ENCODE results near the gene KCTD14.

DNA sequence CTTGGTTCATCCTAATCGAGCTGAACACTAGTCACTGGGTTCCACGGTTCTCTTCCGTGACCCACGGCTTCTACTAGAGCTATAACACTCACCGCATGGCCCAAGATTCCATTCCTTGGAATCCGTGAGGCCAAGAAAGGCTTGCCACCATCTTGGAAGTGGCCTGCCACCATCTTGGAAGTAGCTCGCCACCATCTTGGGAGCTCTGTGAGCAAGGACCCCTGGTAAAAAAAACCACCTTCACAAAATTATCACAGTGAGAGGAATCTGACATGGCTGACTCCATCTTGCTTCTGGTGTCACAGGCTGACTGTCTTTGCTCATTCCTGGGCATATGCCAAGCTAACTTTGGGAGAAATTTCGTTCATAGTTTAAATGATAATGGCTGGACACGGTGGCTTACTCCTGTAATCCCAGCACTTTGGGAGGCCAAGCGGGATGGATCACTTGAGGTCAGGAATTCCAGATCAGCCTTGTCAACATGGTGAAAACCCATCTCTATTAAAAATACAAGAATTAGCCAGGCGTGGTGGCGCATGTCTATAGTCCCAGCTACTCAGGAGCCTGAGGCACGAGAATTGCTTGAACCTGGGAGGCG, 18.9 kb upstream of the KCTD14 start:
- TF ChIP-seq CHD2 (IDR thresholded peaks at IDR 0.05; ENCODE audit: low read length, partially characterized antibody) (no peak), ESRRA (IDR thresholded peaks at IDR 0.05; ENCODE audit: borderline replicate concordance, low read length) (no peak), CTCF (IDR thresholded peaks at IDR 0.05) (no peak)
